Measurements from ENCODE around the gene NBEAL1.
"Not testable (repeated sequence)": the region's sequence is repeated elsewhere in the genome, so short reads cannot be mapped to it uniquely, and the experiment has no call there.

The NBEAL1 gene

GRCh38 chr2:203014456-203015199 is at the start of gene NBEAL1:
Gene NBEAL1 (plus strand): TSS chr2:203014875. CDS start chr2:203016385, 1,510 bp downstream.
- peak; percentile 94 for DNase-seq (ENCODE audit: extremely low spot score, insufficient read length, low read depth)
- peak; percentile 100 for FAIRE-seq

GRCh38 chr2:202965810-202966460 is 48.7 kb upstream of the NBEAL1 start:
- peak; percentile 87 for FAIRE-seq
- DNase-seq (ENCODE audit: extremely low spot score, insufficient read length, low read depth), result peak; percentile 14

- FAIRE-seq, result not testable (repeated sequence)
These were observed 45.3 kb upstream of the NBEAL1 start for GRCh38 chr2:202969404-202969803.

GRCh38 chr2:202976809-202977208 is 37.9 kb upstream of the NBEAL1 start:
- no peak for FAIRE-seq
- no peak for DNase-seq (ENCODE audit: extremely low spot score, insufficient read length, low read depth)

More at GRCh38 chr2:202969404-202969803, 45.3 kb upstream of the NBEAL1 start:
- not testable (repeated sequence) for DNase-seq (ENCODE audit: extremely low spot score, insufficient read length, low read depth)

- FAIRE-seq (no peak), DNase-seq (ENCODE audit: extremely low spot score, insufficient read length, low read depth) (no peak)
These were observed 31.7 kb upstream of the NBEAL1 start for GRCh38 chr2:202982779-202983491.

GRCh38 chr2:202989749-202990148 is 24.9 kb upstream of the NBEAL1 start:
- DNase-seq (ENCODE audit: extremely low spot score, insufficient read length, low read depth), result no peak
- no peak for FAIRE-seq

- no peak for FAIRE-seq
- no peak for DNase-seq (ENCODE audit: extremely low spot score, insufficient read length, low read depth)
These were observed 24.2 kb upstream of the NBEAL1 start for GRCh38 chr2:202990501-202990900.

- FAIRE-seq; DNase-seq (ENCODE audit: extremely low spot score, insufficient read length, low read depth): not testable (repeated sequence)
These were observed 17.6 kb upstream of the NBEAL1 start for GRCh38 chr2:202997113-202997512.

GRCh38 chr2:203002054-203002821 is 12.4 kb upstream of the NBEAL1 start:
- no peak for DNase-seq (ENCODE audit: extremely low spot score, insufficient read length, low read depth)
- FAIRE-seq, result no peak

- FAIRE-seq (no peak), DNase-seq (ENCODE audit: extremely low spot score, insufficient read length, low read depth) (no peak)
These were observed 11.0 kb upstream of the NBEAL1 start for GRCh38 chr2:203003716-203004115.

GRCh38 chr2:203016716-203017115 is 2.0 kb downstream of the NBEAL1 start:
- DNase-seq (ENCODE audit: extremely low spot score, insufficient read length, low read depth) (no peak), FAIRE-seq (no peak)

GRCh38 chr2:203018181-203018580 is 3.5 kb downstream of the NBEAL1 start:
- FAIRE-seq (peak; percentile 68), DNase-seq (ENCODE audit: extremely low spot score, insufficient read length, low read depth) (no peak)

- DNase-seq (ENCODE audit: extremely low spot score, insufficient read length, low read depth) (no peak), FAIRE-seq (no peak)
These were observed 4.5 kb downstream of the NBEAL1 start for GRCh38 chr2:203019142-203019541.

GRCh38 chr2:203021991-203022390 is 7.3 kb downstream of the NBEAL1 start:
- no peak for FAIRE-seq

GRCh38 chr2:203022751-203023150 is 8.1 kb downstream of the NBEAL1 start:
- FAIRE-seq (no peak), DNase-seq (ENCODE audit: extremely low spot score, insufficient read length, low read depth) (no peak)

More at GRCh38 chr2:203021991-203022390, 7.3 kb downstream of the NBEAL1 start:
- no peak for DNase-seq (ENCODE audit: extremely low spot score, insufficient read length, low read depth)

GRCh38 chr2:203025592-203025991 is 10.9 kb downstream of the NBEAL1 start:
- DNase-seq (ENCODE audit: extremely low spot score, insufficient read length, low read depth) (no peak), FAIRE-seq (no peak)

GRCh38 chr2:203030545-203030944 is 15.9 kb downstream of the NBEAL1 start:
- FAIRE-seq, result no peak

GRCh38 chr2:203030991-203031390 is 16.3 kb downstream of the NBEAL1 start:
- DNase-seq (ENCODE audit: extremely low spot score, insufficient read length, low read depth), result no peak
- peak; percentile 46 for FAIRE-seq

More at GRCh38 chr2:203030545-203030944, 15.9 kb downstream of the NBEAL1 start:
- no peak for DNase-seq (ENCODE audit: extremely low spot score, insufficient read length, low read depth)

- FAIRE-seq (no peak), DNase-seq (ENCODE audit: extremely low spot score, insufficient read length, low read depth) (no peak)
These were observed 18.7 kb downstream of the NBEAL1 start for GRCh38 chr2:203033395-203033794.

- FAIRE-seq (peak; percentile 31), DNase-seq (ENCODE audit: extremely low spot score, insufficient read length, low read depth) (no peak)
These were observed 21.3 kb downstream of the NBEAL1 start for GRCh38 chr2:203035879-203036470.
